CD4-positive, alpha-beta T cell treated with Interleukin-12 subunit alpha and Interleukin-12 subunit beta, for 1 hour (primary cell): ENCODE data around the gene OR2AE1.

Experiments used
- DNase-seq: peaks from one replicate; pipeline ENCODE4 v3.0.0-alpha.2; 2020

OR2AE1 gene

DNA sequence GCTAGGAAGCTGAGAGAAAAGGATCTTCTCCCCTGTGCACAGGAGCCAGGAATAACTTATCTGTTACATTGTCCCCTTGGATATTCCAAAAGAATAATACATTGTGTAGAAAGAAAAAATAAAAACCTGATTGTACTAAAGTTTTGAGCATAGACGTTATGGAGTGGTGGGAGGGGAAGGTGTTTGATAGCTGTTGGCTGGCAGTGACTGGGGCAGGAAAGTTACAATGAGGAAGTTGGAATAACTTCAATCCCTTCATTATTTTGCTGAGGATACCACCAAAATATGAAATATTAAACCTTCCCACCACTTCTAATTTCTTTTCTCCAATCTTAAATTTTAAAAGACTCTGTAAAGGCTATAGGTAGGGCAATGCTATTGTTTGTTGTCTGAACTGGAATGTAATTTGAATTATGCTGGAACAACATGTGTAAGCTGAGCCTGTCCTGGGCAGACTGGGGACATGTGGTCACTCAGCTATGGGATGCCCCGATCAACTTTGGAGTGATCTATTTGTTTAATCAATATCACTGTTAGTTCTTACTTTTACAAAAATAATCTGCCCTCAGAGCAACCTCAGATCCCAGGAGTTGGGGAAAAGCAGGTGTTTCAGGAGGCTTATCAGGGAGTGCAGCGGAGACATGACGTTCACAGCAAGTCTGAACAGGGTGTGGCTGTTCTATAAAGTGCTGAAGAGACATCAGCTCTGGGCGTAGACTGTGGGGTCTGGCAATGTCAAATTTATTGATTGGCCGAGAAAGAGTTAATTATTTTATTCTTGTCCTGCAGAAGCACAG is 28.2 kb downstream of the OR2AE1 start:
- DNase-seq: no peak

DNA sequence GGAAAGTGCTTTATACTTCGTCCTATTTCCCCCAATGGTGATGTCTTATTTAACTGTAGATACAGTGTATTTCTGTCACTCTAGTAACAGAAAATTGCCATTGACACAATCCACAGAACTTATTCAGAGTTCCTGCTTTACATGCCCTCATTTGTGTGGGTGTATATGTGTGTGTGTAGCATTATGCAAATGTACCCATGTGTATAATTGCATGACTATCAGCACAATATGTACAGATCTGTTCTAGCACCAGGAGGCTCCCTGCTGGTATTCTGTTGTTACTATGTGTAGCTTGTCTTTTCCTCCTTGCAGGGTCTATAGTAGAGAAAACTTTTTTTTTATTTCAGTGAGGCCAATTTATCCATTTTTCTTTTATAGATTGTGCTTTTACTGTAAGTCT is 32.5 kb downstream of the OR2AE1 start:
- DNase-seq: no peak

DNA sequence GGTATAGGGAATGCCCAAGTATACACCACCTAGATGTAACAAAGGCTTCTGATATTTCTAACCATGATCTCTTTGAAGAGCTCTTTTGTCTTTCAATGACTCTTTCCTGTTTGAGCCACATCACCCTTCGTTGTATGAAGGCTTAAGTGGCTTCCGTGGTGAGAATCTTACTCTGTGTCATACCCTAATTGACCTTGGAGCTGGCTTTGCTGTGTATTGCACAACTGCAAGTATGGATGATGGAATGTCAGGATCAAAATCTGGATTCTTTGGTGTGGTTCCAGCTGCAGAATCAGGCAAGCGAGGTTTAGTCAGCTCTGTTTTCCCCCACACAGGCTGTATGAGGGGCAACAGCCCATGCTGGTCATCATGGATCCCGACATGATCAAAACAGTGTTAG is 33.0 kb downstream of the OR2AE1 start:
- DNase-seq: no peak

DNA sequence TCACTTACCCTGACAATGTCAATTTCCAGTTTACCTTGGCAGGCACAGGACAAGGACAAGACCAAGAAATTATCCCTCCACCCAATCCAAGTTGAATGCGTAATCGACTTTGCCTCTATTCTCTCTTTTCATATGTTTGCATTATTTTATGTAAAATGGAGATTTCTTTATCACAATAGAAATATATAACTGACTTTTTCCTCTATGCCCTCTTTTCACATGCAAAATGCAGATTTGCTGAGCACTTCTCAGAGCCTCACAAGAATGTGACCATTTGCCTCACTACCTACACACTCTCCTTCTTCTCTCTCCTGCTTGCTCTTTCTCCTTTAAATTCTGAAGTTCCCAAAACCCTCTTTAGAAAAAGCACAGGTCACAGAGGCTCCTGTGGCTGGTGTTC is 33.9 kb downstream of the OR2AE1 start:
- DNase-seq: no peak

DNA sequence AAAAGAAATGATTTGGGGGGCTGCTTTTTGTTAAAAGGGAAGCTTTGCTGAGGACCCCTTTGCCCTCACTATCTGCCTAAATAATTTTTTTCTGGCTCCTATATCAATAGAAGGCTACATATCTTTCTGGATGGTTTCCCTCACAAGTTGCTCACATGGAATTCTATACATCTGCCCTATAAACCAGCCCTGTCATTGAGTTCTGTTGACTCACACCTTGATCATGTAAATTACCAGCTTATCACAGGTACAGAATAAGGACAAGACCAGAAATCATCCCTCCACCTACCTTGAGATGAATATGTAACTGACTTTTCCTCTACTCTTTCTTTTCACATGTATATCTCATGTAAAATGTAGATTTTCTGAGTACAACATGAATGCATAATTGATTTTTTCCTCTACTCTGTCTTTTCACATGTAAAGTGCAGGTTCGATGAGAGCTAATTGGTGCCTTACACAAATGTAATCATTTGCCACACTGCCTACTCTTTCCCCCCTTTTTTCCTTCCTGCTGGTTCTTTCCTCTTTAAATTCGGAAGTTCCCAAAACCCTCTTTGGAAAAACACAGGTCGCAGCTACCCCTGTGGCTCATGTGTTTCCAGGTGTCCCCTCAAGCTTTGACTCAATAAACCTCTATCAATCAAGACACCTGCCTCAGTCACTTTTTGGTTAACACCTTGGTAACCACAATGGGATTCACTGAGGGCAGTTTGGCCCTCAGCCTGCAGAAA is 36.5 kb downstream of the OR2AE1 start:
- DNase-seq: no peak

DNA sequence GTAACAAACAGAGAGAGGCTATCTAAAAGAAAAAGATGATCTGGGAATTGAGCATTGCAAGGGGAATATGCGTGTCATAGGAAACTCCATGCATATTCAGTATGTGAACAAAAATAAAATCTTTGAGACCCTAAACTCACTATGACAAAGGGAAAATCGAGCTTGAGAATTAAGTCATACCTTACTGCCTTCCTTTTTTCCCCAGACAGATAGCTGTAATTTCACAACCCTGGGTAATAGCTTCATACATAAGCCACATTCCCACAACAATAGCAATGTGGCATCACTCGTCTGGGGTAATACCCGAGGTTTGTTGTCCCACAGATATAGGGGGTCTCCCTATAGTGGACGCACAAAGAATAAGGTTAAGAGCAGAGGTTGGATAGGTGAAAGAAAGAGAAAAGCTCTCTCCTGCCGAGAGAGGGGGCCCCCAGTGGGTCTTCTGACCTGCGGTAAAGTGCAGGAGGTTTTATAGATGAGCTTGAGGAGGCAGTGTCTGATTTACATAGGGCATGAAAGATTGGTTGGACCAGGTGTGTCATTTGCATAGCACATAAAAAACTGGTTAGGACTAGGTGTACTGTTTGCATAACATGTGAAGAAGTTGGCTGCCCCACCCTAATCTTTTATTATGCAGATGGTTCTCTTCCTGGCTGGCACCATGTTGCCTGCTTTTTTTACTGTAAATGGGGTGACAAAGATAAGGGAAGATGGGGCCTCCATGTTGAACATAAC is 37.4 kb downstream of the OR2AE1 start:
- no peak for DNase-seq

DNA sequence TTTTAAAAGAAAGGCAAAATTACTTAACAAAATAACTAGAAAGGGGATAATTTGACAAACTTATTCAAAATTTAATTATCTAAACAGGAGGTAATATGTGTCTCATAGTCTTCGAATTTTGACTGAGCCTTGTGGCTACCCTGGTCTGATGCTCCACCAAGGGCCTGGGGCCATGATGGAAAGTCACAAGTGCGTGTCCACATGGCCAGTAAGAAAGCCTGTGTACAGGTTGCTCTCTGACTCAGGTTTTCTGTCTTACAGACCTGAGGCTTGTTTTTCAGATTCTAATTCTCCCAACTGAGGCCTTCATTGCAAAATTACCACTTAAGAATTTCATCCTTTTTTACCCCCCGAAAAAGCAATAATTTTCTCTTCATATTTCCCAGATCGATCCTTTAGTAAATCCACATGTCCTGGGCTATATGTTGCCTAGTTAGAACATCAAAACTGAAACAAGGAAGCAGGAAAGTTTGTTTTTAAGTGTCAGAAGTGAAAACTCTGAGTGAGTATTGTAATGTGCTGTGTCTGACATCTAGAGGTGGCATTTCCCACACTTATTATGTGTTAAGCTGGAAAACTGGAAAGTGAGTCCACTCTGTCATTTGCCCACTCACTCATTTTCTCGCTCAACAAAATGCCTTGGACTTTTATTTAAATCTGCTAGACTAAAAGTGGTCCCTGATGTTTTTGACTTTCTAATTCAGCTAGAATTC is 39.0 kb downstream of the OR2AE1 start:
- DNase-seq: no peak

DNA sequence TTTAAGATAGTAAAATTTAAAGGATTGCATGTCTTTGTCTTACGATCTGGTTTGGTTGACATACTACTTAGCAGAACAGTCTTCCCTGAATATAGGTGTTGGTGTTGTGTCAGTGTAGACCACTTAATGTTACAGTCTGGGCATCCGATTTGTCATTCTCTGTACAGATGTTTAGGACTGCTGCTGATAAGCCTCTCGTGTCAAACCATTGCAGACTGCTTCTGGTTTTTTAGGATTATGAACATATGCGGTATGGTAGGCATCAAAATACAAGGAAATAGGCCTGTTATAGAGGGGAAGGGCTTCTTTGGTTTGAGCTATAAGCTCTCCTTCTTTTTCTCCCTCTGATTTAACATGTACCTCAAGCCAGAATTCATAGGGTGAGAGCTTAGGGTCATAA is 41.6 kb downstream of the OR2AE1 start:
- no peak for DNase-seq

DNA sequence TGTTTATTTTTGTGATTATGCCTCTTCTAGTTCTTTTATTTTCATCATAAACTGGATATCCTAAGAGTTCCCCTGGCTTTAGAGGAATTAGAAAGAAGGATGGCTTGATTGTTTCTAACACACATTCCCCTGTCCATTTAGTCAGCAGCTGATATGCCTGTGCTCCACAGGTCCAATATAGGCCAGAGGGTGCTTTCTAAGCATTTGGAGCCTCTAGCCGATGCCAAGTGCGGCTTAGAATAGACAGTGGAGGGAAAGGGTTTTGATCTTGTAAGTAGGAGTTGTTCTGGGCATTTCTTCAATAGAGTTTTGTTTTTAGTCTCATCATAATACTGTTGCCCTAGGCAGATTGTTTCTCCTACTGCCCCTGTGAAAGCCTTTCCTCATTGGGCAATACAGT is 42.5 kb downstream of the OR2AE1 start:
- no peak for DNase-seq

DNA sequence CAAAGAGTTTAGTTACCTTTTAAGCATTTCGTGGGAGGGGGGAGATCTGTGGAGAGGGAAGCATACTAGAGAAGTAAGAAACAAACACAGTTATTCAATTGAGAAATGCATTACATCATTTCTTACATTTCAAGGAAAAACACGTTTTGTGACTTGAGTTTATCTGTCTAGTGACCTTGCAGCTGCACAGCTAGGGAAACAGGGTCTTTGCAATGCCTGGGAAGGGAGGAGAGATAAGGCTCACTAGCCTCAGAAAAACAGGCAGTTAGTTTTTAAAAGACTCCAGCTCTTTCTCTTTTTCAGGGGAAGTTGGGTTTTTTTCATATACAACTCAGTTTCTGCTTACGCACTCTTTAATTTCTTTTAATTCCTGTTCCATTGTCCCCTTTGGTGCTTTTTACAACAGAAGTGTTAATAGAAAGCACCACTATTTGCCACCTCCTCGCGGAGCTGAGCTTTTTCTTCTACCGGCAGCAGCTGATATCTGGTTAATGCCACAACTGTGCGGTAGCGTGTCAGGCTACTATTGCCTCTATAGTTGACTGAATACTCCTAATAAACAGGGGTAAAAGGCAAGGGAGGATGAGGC is 43.5 kb downstream of the OR2AE1 start:
- no peak for DNase-seq

DNA sequence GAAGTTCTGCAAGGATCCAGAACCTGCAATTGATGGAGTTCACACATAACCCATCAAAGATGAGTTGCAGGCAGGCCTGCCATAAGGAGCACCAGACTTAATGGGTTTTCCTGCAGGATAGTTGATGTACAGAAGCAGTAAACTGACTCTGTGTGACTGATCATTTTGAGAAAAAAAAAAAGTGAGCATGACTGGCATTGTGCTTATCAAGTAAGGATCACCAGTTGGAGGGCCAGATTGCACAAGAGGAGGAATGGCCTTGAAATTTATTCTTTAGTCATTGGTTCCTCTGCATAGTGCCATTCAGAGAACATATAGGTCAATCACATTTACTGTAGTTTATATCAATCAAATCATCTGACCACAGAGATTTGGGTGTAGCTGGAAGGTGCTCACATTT is 45.2 kb downstream of the OR2AE1 start:
- DNase-seq: no peak

DNA sequence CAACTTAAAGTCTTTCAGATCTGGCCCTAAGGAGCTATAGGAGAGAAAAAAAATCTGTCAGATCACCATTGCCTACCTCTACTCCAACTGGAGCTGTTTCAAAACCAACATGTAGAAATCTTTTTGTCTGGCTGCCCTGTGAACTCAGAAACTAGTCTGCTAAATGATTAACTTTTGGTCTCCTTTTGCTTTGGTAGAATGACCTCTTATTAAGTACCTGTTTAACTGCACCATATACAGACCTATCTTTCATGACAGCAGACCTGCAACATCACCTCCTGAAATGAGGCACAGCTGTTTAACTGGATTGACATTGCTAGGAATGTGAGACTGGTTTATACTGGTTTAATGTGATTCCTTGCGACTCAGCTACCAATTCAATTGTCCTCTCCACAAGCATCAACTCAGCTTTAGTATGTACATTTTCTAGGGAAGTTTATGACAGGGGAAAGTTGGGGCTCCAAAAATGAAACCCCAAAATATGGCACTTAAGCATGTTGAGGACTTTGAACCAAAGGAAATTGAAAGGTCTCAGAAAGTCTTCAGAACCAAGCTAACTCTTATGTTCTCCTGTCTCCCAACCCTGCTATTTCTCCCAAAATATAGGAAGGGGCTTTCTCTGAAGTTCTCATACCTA is 47.2 kb downstream of the OR2AE1 start:
- no peak for DNase-seq

DNA sequence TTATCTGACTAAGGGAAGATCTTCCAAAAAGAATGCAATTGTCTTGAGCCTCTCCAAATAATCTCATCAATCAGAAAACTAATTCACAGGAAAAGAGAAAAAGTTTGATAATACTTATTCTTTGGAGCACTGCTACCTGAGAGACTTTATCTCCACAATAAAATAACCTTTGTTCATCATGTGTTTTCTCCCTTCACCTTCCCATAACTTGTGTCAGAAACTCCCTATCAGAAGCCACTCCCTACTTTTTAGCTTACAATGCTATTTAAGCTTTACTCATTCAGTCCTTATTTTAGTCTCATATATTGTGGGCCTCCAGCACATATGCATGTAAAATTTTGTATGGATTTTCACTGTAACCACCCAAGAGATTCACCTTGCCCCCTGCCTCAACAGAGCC is 48.0 kb downstream of the OR2AE1 start:
- DNase-seq: no peak

DNA sequence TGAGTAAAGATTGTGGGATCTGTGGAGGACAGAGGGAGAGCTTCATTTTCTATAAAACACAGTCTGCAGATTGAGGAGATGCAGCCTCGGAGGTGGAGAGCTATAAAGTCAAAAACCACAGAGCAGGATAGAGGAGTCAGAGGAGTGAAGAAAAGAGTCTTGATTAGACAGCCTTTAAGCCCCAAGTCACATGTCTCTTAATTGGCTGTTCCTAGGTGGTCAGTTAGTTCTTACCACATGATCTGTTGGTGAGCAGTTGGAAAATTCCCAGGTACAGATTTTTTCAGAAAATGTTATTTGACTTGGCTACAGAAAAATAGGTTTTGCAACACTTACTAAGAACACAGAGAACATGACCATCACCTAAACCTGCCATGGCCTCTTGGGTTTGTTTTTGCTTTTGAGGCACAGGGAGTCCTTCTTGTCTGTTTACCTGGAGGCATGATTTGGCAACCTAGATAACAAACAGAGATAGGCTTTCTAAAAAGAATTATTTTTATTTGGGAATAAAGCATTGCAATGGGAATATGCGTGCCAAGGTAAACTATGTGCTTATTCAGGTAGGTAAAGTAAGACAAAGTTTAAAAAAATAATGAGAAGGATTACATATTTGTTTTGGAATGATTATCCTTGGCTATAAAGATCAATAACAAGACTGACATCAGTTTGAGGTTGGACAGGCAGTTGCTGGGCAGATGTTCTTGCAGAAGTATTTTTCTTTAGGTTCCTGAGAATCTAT is 49.6 kb downstream of the OR2AE1 start:
- no peak for DNase-seq
